Trophoblast cell (in vitro differentiated cells and primary cell): Measurements from ENCODE around the gene AKAP7.

Experiments
- DNase-seq, 2 donors: peaks; one replicate each; pipeline ENCODE4 v3.0.0-alpha.2; 2016
- H2AFZ ChIP-seq: 2 replicates; pipeline ENCODE4 v1.6.1; 2013; ENCODE audit warnings: low read length, moderate library complexity, mild to moderate bottlenecking; ENCODE audit not compliant: insufficient read depth, poor library complexity
- H2AK5ac ChIP-seq: 2 replicates; pipeline ENCODE4 v1.6.1; 2013; ENCODE audit warnings: mild to moderate bottlenecking, low read length
- H2BK120ac ChIP-seq: 2 replicates; pipeline ENCODE4 v1.6.1; 2013; ENCODE audit warnings: low read length, mild to moderate bottlenecking, moderate library complexity; ENCODE audit not compliant: insufficient read depth, poor library complexity
- H2BK12ac ChIP-seq: 2 replicates; pipeline ENCODE4 v1.6.1; 2013; ENCODE audit warnings: mild to moderate bottlenecking, low read length, moderate library complexity
- H2BK5ac ChIP-seq: 2 replicates; pipeline ENCODE4 v1.6.1; 2013; ENCODE audit warnings: low read length, low read depth, moderate library complexity, mild to moderate bottlenecking; ENCODE audit not compliant: poor library complexity
- H3K14ac ChIP-seq: 2 replicates; pipeline ENCODE4 v1.6.1; 2013; ENCODE audit warnings: mild to moderate bottlenecking, low read length
- H3K18ac ChIP-seq: 2 replicates; pipeline ENCODE4 v1.6.1; 2013; ENCODE audit warnings: mild to moderate bottlenecking, low read length
- H3K23ac ChIP-seq: 2 replicates; pipeline ENCODE4 v1.6.1; 2013; ENCODE audit warnings: low read length
- H3K27ac ChIP-seq: 2 replicates; pipeline ENCODE4 v1.5.1; 2013; ENCODE audit warnings: low read depth, mild to moderate bottlenecking, inconsistent platforms, low read length, moderate library complexity
- H3K27me3 ChIP-seq: 2 replicates; pipeline ENCODE4 v1.6.1; 2013; ENCODE audit warnings: inconsistent platforms, mild to moderate bottlenecking, low read length, moderate library complexity; ENCODE audit not compliant: insufficient read depth
- H3K36me3 ChIP-seq, 2 experiments: 1 replicate in 1 of 2; 2 replicates in 1 of 2; pipeline ENCODE4 v1.6.1; 2013; ENCODE audit warnings: low read length in 2 of 2, mild to moderate bottlenecking in 2 of 2, moderate library complexity in 1 of 2; ENCODE audit not compliant: insufficient read depth in 2 of 2, control insufficient read depth in 1 of 2
- H3K4ac ChIP-seq: 2 replicates; pipeline ENCODE4 v1.6.1; 2013; ENCODE audit warnings: low read depth, mild to moderate bottlenecking, low read length, moderate library complexity
- H3K4me1 ChIP-seq, 2 experiments: 1 replicate in 1 of 2; 2 replicates in 1 of 2; pipeline ENCODE4 v1.6.1; 2013; ENCODE audit warnings: low read length in 2 of 2, mild to moderate bottlenecking in 2 of 2, moderate library complexity in 1 of 2; ENCODE audit not compliant: insufficient read depth in 2 of 2, control insufficient read depth in 1 of 2
- H3K4me2 ChIP-seq: 2 replicates; pipeline ENCODE4 v1.6.1; 2013; ENCODE audit warnings: inconsistent platforms, mild to moderate bottlenecking, low read length, moderate library complexity
- H3K4me3 ChIP-seq: 2 replicates; pipeline ENCODE4 v1.5.1; 2013; ENCODE audit warnings: mild to moderate bottlenecking, low read depth, low read length, inconsistent platforms
- H3K79me1 ChIP-seq: one replicate; pipeline ENCODE4 v1.6.1; 2013; ENCODE audit warnings: low read length
- H3K79me2 ChIP-seq: 2 replicates; pipeline ENCODE4 v1.6.1; 2013; ENCODE audit warnings: low read length, mild to moderate bottlenecking; ENCODE audit not compliant: control insufficient read depth, insufficient read depth, poor library complexity
- H3K9ac ChIP-seq: 2 replicates; pipeline ENCODE4 v1.6.1; 2013; ENCODE audit warnings: mild to moderate bottlenecking, low read length
- H3K9me3 ChIP-seq: 2 replicates; pipeline ENCODE4 v1.6.1; 2013; ENCODE audit warnings: low read depth, mild to moderate bottlenecking, control low read depth, inconsistent platforms, low read length; ENCODE audit not compliant: insufficient read depth
- H4K12ac ChIP-seq: 2 replicates; pipeline ENCODE4 v1.6.1; 2013; ENCODE audit warnings: low read depth, mild to moderate bottlenecking, low read length, moderate library complexity
- H4K8ac ChIP-seq: 2 replicates; pipeline ENCODE4 v1.6.1; 2013; ENCODE audit warnings: low read depth, mild to moderate bottlenecking, low read length, moderate library complexity
- H4K91ac ChIP-seq: one replicate; pipeline ENCODE4 v1.6.1; 2013; ENCODE audit warnings: low read depth, mild to moderate bottlenecking, low read length, moderate library complexity
- WGBS: extraction: QIAGEN DNeasy Blood & Tissue Kit; methylation state at CpG from one replicate; pipeline ENCODE4 v1.1.7; 2013; ENCODE audit warnings: missing lambda C conversion rate; ENCODE audit not compliant: insufficient read length, insufficient coverage; ENCODE audit errors: extremely low coverage; 5-methylcytosine and 5-hydroxymethylcytosine counted together

Gene AKAP7

GRCh38 chr6:131290955-131291354 is 155.7 kb downstream of the AKAP7 start:
- no peak overlapping the region for H2AFZ ChIP-seq
- no peak overlapping the region for H3K4ac ChIP-seq
- no peak overlapping the region for H3K18ac ChIP-seq
- no peak overlapping the region for H4K12ac ChIP-seq
- H3K27me3 ChIP-seq: no peaks in the 10 kb centered on the region
- H3K9ac ChIP-seq: peak overlapping the region; percentile 68
- H2BK12ac ChIP-seq: no peak overlapping the region
- H3K4me1 ChIP-seq: peaks cover 10 to 14% of the 10 kb centered on the region in 2 experiments
- H3K9me3 ChIP-seq: peaks cover 4% of the 10 kb centered on the region
- no peak overlapping the region for H3K4me2 ChIP-seq
- H3K14ac ChIP-seq: no peak overlapping the region
- peak in 1 of 2 donors; percentile 6 for DNase-seq
- H3K36me3 ChIP-seq: no peaks in the 10 kb centered on the region
- no peak overlapping the region for H3K4me3 ChIP-seq
- H2BK120ac ChIP-seq: no peak overlapping the region
- H4K8ac ChIP-seq: no peak overlapping the region
- H2BK5ac ChIP-seq: no peak overlapping the region
- H3K23ac ChIP-seq: no peak overlapping the region
- H2AK5ac ChIP-seq: no peak overlapping the region
- H3K79me2 ChIP-seq: no peaks in the 10 kb centered on the region
- no peak overlapping the region for H4K91ac ChIP-seq
- no peak overlapping the region for H3K27ac ChIP-seq
- no CpG with 5 or more reads among the region's 4 CpGs for WGBS
- peaks cover 2% of the 10 kb centered on the region for H3K79me1 ChIP-seq

DNA sequence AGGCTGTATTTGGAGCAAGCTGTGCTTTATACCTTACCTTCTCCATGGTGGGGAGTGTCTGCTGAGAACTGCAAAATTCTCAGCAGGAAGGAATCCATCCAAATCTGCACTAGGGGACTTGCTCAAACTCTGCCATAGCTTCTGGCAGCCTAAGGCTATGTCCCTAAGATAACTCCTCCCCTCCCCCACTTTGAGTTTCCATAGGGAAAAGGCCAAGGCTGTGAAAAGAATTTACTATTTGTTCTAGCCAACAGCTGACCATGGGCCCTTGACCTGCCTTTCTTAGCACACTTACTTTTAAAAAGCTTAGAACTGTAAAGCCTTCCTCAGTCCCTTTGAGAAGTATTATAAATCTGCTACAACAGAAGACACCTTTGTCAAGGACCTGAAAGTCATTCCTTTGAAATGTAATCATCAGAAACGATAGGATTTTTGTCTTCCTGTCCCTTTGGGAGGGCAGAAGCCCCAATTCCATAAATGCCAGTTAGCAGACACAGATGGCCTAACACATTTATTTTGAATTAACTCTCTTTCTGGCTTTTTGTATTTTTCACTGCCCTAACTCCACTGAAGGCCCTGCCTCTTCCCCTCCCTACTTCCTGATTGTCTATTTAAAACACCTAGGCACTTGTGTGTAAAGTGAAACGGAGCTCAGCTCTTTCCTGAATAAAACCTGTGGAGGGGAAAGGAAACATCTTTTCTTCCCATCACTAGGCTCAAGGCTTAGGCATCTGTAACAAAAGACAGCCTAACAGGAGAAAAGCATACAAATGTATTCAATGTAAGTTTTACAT is 157.1 kb downstream of the AKAP7 start:
- Histone ChIP-seq H3K79me2 (no peaks in the 10 kb centered on the region), H2BK120ac (no peak overlapping the region), H4K12ac (no peak overlapping the region), H3K4me1 (peaks cover 10 to 14% of the 10 kb centered on the region in 2 experiments), H3K18ac (no peak overlapping the region), H3K27me3 (no peaks in the 10 kb centered on the region), H2AK5ac (no peak overlapping the region), H2BK5ac (no peak overlapping the region), H3K9me3 (peaks cover 4% of the 10 kb centered on the region), H4K91ac (no peak overlapping the region), H3K4me3 (no peak overlapping the region), H3K4me2 (no peak overlapping the region), H3K4ac (no peak overlapping the region), H2AFZ (no peak overlapping the region), H3K36me3 (no peaks in the 10 kb centered on the region), H3K9ac (no peak overlapping the region), H2BK12ac (no peak overlapping the region), H3K23ac (no peak overlapping the region), H3K14ac (no peak overlapping the region), H3K79me1 (peaks cover 2% of the 10 kb centered on the region), H3K27ac (peak overlapping the region; percentile 22), H4K8ac (no peak overlapping the region)
- no peak for DNase-seq
- no CpG with 5 or more reads among the region's 2 CpGs for WGBS

DNA sequence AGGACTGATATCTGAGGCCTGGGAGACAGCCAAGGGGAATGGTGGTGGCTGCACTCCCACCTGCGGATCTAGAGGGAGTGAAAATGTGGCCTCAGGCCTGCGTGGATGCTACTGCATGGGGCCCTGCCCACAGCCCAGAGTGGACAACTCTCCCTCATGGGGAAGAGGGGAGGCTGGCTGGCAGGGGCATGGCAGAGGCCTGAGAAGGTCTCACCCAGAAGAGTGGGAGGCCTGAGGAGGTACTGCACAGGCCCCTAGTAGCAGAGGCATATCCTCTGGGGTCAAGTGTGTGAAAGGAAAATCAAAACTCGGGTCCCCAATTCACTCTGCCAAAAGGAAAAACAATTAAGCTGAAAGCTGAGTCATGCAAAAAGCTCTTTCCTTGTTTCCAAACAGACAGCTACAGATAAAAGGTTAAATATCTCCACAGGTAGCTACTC is 158.2 kb downstream of the AKAP7 start:
- H3K36me3 ChIP-seq: no peaks in the 10 kb centered on the region
- H3K4me3 ChIP-seq: no peak overlapping the region
- H2AK5ac ChIP-seq: no peak overlapping the region
- no peak for DNase-seq
- no peak overlapping the region for H2BK5ac ChIP-seq
- H4K12ac ChIP-seq: no peak overlapping the region
- no peaks in the 10 kb centered on the region for H3K27me3 ChIP-seq
- no peak overlapping the region for H2AFZ ChIP-seq
- no peaks in the 10 kb centered on the region for H3K79me2 ChIP-seq
- H2BK12ac ChIP-seq: no peak overlapping the region
- no peak overlapping the region for H3K9ac ChIP-seq
- H3K23ac ChIP-seq: no peak overlapping the region
- H3K9me3 ChIP-seq: peaks cover 2% of the 10 kb centered on the region
- no peak overlapping the region for H3K4ac ChIP-seq
- no CpG with 5 or more reads among the region's 3 CpGs for WGBS
- H4K8ac ChIP-seq: no peak overlapping the region
- peak overlapping the region; percentile 4 for H3K14ac ChIP-seq
- H2BK120ac ChIP-seq: no peak overlapping the region
- no peak overlapping the region for H3K18ac ChIP-seq
- H3K4me2 ChIP-seq: no peak overlapping the region
- H3K27ac ChIP-seq: no peak overlapping the region
- H3K4me1 ChIP-seq: peaks cover 10 to 14% of the 10 kb centered on the region in 2 experiments
- peaks cover 2% of the 10 kb centered on the region for H3K79me1 ChIP-seq
- H4K91ac ChIP-seq: peak overlapping the region; percentile 63

GRCh38 chr6:131295081-131295480 is 159.8 kb downstream of the AKAP7 start:
- no peak overlapping the region for H3K4me3 ChIP-seq
- H3K18ac ChIP-seq: no peak overlapping the region
- peaks cover 2% of the 10 kb centered on the region for H3K9me3 ChIP-seq
- no peak overlapping the region for H2AK5ac ChIP-seq
- H3K79me1 ChIP-seq: peaks cover 2% of the 10 kb centered on the region
- no peaks in the 10 kb centered on the region for H3K27me3 ChIP-seq
- H3K4ac ChIP-seq: no peak overlapping the region
- no peak overlapping the region for H3K9ac ChIP-seq
- no peak overlapping the region for H3K4me2 ChIP-seq
- peaks cover 10 to 14% of the 10 kb centered on the region in 2 experiments for H3K4me1 ChIP-seq
- no peak overlapping the region for H2BK120ac ChIP-seq
- no peak overlapping the region for H4K91ac ChIP-seq
- no peaks in the 10 kb centered on the region for H3K79me2 ChIP-seq
- no peak overlapping the region for H3K27ac ChIP-seq
- no peak overlapping the region for H3K14ac ChIP-seq
- DNase-seq: no peak
- H4K8ac ChIP-seq: no peak overlapping the region
- H2AFZ ChIP-seq: no peak overlapping the region
- H2BK5ac ChIP-seq: no peak overlapping the region
- H3K36me3 ChIP-seq: no peaks in the 10 kb centered on the region
- no CpG with 5 or more reads among the region's 10 CpGs for WGBS
- no peak overlapping the region for H2BK12ac ChIP-seq
- no peak overlapping the region for H4K12ac ChIP-seq
- no peak overlapping the region for H3K23ac ChIP-seq
